MCF 10A (cell line): Measurements from ENCODE around the gene MTMR4. TPM values are rescaled to one million over a fixed set of nuclear protein-coding genes. Genes with fewer than 3 reads are reported as not detected.

Experiments used
- Bru-seq: library from RNA; stranded (reverse); fragments of 400-500 nt; gene quantifications from one replicate; lab custom pipeline; 2021; lab: Mats Ljungman, UMichigan
- BruChase-seq, 2 experiments: library from RNA; stranded (reverse); fragments of 400-500 nt; gene quantifications; one replicate each; lab custom pipeline; 2021; lab: Mats Ljungman, UMichigan
- BruUV-seq: library from RNA; stranded (reverse); fragments of 400-500 nt; replicated peaks from 2 replicates; lab custom pipeline; 2021; lab: Mats Ljungman, UMichigan
- CTCF ChIA-PET: fragments of 300-600 bp; sonication (Branson Sonifier 250); formaldehyde crosslinking; extraction: SDS; loops from one replicate; lab custom pipeline; 2021; ENCODE audit warnings: antibody characterized with exemption, inconsistent platforms; lab: Yijun Ruan, JAX
- POLR2A ChIA-PET: fragments of 300-600, 350-650 bp; sonication (Branson Sonifier 250); formaldehyde crosslinking; extraction: SDS; loops from one replicate; lab custom pipeline; 2020; ENCODE audit warnings: antibody characterized with exemption, inconsistent platforms; lab: Yijun Ruan, JAX
- DNase-seq: peaks from one replicate; pipeline ENCODE4 v3.0.0-alpha.2; 2018; ENCODE audit not compliant: unreplicated experiment
- H3K27ac Mint-ChIP-seq: one replicate; pipeline ENCODE4 v1.8.0; 2022; ENCODE audit warnings: mild to moderate bottlenecking, low read depth, mixed read lengths; ENCODE audit not compliant: unreplicated experiment
- H3K27me3 Mint-ChIP-seq: one replicate; pipeline ENCODE4 v1.8.0; 2022; ENCODE audit warnings: mixed read lengths; ENCODE audit not compliant: insufficient read depth, unreplicated experiment
- H3K36me3 Mint-ChIP-seq: one replicate; pipeline ENCODE4 v1.8.0; 2022; ENCODE audit warnings: mild to moderate bottlenecking, moderate library complexity, mixed read lengths; ENCODE audit not compliant: insufficient read depth, unreplicated experiment
- H3K4me1 Mint-ChIP-seq: one replicate; pipeline ENCODE4 v1.8.0; 2022; ENCODE audit warnings: mixed read lengths; ENCODE audit not compliant: insufficient read depth, unreplicated experiment
- H3K4me3 Mint-ChIP-seq: one replicate; pipeline ENCODE4 v1.8.0; 2022; ENCODE audit warnings: mild to moderate bottlenecking, moderate library complexity, mixed read lengths; ENCODE audit not compliant: unreplicated experiment
- H3K9me3 Mint-ChIP-seq: one replicate; pipeline ENCODE4 v1.8.0; 2022; ENCODE audit warnings: mixed read lengths; ENCODE audit not compliant: unreplicated experiment
- CTCF ChIP-seq: fragments of 200-600 bp; IDR thresholded peaks from one replicate; pipeline ENCODE4 v1.8.0; 2022; ENCODE audit warnings: antibody characterized with exemption, mild to moderate bottlenecking; ENCODE audit not compliant: unreplicated experiment
- intact Hi-C: fragments of 100-400 bp; cut with micrococcal nuclease; formaldehyde crosslinking; loops from 2 replicates; pipeline ENCODE4 v1.14.1; 2022
- long read RNA-seq: library from polyadenylated mRNA; stranded (forward); transcript quantifications from one replicate; pipeline ENCODE4 v2.0.0, GENCODE V29; 2022
- total RNA-seq: library from RNA; stranded (reverse); gene quantifications from 2 replicates; pipeline ENCODE4 v1.2.3, GENCODE V29; 2022

Gene MTMR4
- total RNA-seq (33.5 and 38.1 TPM in 2 replicates), Bru-seq, nascent RNA (percentile 69 among the genes with signal in this experiment), BruChase-seq, experiment 1, labeled RNA remaining after a 6-hour chase (percentile 87 among the genes with signal in this experiment), BruChase-seq, experiment 2, labeled RNA remaining after a 2-hour chase (percentile 84 among the genes with signal in this experiment)
- long read RNA-seq, full-length matches to known transcripts = 6 of 31 reads
- long read RNA-seq, partial matches to known transcripts = 5 of 31 reads
- long read RNA-seq, other reads (novel, unspliced or antisense) = 20 of 31 reads

DNA sequence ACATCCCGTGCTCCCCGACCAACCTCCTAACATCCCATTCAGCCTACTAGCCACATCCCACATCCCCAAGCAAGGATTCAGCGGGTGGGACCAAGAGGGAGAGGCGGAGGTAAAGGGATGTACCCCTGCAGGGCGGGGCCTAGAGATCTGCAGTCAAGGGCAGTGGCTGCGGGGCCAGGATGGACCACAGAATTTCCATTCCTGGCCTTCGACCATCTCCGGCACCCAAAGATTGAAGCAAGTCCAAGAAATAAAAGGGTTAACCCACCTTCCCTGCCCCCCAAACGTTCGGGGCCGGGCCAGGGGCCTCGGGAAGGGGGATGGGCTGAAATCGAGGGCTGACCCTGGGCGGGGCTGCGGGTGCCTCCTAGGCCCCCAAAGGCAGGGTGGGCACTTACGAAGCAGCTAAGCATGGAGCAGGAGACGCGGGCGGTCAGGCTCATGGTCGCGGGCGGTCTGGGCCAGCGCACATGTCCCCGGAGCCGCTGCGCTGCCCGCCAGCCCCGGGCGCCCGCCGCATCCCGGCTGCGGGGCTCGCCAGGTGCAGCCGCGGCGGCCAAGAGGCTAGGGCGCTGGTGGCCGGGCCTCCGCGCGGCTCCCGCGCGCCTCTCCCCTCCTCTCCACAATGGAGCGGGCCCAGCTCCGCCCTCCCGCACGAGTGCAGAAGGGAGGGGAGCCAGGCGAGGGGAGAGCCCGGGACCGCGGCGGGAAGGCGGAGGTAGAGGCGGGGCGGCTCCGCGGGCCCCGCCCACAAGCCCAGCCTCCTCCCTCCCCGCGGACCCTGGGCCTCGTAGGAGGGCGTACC, at the start of gene MTMR4:
Gene MTMR4, minus strand, starts transcription at position 674 of the 805 bp plus-strand sequence. Its CDS starts 231 bp downstream, at position 443.
- intact Hi-C loops = no loop called here
- BruUV-seq = no TSS peak
- POLR2A ChIA-PET = interaction anchor here (0.7 to 4.0 kb wide), 8 partner anchors 98 to 924 kb away, joined by 3 to 35 read pairs (median 4); partner anchors contain the start of genes RAD51C, RNF43, SUPT4H1 and TEX14
- no peaks in the 10 kb centered on the region for H3K9me3 Mint-ChIP-seq
- peaks cover 39% of the 10 kb centered on the region for H3K36me3 Mint-ChIP-seq
- peak within 1 kb of the TSS; percentile 84 for H3K27ac Mint-ChIP-seq
- peak; percentile 85 for DNase-seq
- H3K4me3 Mint-ChIP-seq = peak within 1 kb of the TSS; percentile 81
- H3K27me3 Mint-ChIP-seq = no peaks in the 10 kb centered on the region
- H3K4me1 Mint-ChIP-seq = peaks cover 23% of the 10 kb centered on the region
- CTCF ChIA-PET = interaction anchor here (0.7 to 1.8 kb wide), 6 partner anchors 64 to 228 kb away, joined by 3 to 5 read pairs (median 3); no protein-coding TSS in a partner anchor
- TF ChIP-seq CTCF = no peak

DNA sequence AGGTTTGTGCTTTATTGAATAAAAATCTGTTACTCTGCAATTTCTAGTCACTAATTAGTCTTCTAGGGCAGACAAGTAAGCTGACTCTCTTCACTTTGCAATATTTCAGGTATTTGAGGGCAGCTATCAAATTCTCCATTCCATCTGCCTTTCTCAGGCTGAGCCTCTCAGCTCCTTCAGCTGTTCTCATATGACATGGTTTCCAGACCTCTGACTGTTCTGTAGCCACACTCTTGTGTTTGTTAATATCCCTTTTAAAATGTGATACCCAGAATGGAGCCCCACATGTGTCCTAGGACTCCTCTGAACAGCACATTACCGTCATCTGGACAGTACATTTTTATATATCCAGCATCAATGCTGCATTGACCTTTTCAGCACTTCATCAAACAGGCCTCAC, 46.1 kb upstream of the MTMR4 start:
- peaks cover 6% of the 10 kb centered on the region for H3K36me3 Mint-ChIP-seq
- POLR2A ChIA-PET = interaction anchor here (2.5 kb wide), 1 partner anchor 71 kb away, joined by 9 read pairs; no protein-coding TSS in a partner anchor
- no peaks in the 10 kb centered on the region for H3K4me1 Mint-ChIP-seq
- intact Hi-C loops = no loop called here
- H3K4me3 Mint-ChIP-seq = no peak overlapping the region
- TF ChIP-seq CTCF = no peak
- no peaks in the 10 kb centered on the region for H3K27me3 Mint-ChIP-seq
- H3K27ac Mint-ChIP-seq = no peak overlapping the region
- no TSS peak for BruUV-seq
- DNase-seq = no peak
- no peaks in the 10 kb centered on the region for H3K9me3 Mint-ChIP-seq
- CTCF ChIA-PET = interaction anchor here (0.9 to 1.2 kb wide), 2 partner anchors 19 to 27 kb away, joined by 3 to 4 read pairs; no protein-coding TSS in a partner anchor

- CTCF ChIA-PET = interaction anchor here (0.6 to 0.8 kb wide), 2 partner anchors 39 to 134 kb away, joined by 3 read pairs; partner anchors contain the start of gene TEX14
- BruUV-seq = no TSS peak
These were observed 43.5 kb upstream of the MTMR4 start for GRCh38 chr17:58557981-58558380.

More at GRCh38 chr17:58557981-58558380, 43.5 kb upstream of the MTMR4 start:
- intact Hi-C loops = no loop called here
- H3K4me3 Mint-ChIP-seq = no peak overlapping the region
- H3K27me3 Mint-ChIP-seq = no peaks in the 10 kb centered on the region
- H3K36me3 Mint-ChIP-seq = peaks cover 6% of the 10 kb centered on the region
- POLR2A ChIA-PET = interaction anchor here (0.5 kb wide), 1 partner anchor 73 kb away, joined by 3 read pairs; no protein-coding TSS in a partner anchor
- H3K27ac Mint-ChIP-seq = no peak overlapping the region
- no peak for TF ChIP-seq CTCF
- H3K4me1 Mint-ChIP-seq = no peaks in the 10 kb centered on the region
- no peaks in the 10 kb centered on the region for H3K9me3 Mint-ChIP-seq
- no peak for DNase-seq
